NCI-H82 treated with DMSO at 0.1 percent for 48 hours (cell line): ENCODE results near the gene EHD4.

Experiments
- DNase-seq: peaks from one replicate; lab custom pipeline; 2025; ENCODE audit not compliant: unreplicated experiment; lab: John Stamatoyannopoulos, UW

Gene EHD4

DNA sequence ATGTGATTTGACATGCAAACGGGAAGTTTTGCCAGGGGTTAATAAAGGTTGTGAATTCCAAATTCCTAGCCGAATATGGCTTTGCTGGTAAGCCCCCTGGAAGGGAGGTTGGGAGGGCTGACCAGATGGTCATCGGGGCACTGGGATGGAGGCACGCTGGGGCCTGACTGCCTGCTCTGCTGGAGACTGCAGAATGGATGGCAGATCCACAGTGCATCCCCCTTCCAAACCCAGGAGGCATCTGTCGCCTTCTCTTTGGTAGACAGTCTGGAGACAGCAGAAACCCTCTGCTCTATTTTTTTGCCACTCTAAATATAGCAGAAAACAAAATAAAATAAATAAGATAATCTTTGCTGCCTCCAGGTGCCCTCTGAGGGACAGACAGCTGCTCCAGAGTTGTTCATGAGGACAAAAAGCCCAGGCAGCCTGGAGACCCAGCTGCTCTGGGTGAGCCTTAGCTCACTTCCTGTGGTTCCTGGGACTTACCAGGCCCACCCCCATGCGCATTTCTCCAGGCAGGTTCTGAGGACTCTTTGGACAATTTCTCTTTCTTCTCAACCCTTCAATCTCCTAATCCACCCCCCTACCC is 72.4 kb downstream of the EHD4 start:
- no peak for DNase-seq

- no peak for DNase-seq
These were observed 75.0 kb downstream of the EHD4 start for GRCh38 chr15:41897363-41897799.

- no peak for DNase-seq
These were observed 75.8 kb downstream of the EHD4 start for GRCh38 chr15:41896566-41896965.

GRCh38 chr15:41895957-41896356 is 76.4 kb downstream of the EHD4 start:
- DNase-seq = no peak

- DNase-seq = no peak
These were observed 76.9 kb downstream of the EHD4 start for GRCh38 chr15:41895491-41895890.

DNA sequence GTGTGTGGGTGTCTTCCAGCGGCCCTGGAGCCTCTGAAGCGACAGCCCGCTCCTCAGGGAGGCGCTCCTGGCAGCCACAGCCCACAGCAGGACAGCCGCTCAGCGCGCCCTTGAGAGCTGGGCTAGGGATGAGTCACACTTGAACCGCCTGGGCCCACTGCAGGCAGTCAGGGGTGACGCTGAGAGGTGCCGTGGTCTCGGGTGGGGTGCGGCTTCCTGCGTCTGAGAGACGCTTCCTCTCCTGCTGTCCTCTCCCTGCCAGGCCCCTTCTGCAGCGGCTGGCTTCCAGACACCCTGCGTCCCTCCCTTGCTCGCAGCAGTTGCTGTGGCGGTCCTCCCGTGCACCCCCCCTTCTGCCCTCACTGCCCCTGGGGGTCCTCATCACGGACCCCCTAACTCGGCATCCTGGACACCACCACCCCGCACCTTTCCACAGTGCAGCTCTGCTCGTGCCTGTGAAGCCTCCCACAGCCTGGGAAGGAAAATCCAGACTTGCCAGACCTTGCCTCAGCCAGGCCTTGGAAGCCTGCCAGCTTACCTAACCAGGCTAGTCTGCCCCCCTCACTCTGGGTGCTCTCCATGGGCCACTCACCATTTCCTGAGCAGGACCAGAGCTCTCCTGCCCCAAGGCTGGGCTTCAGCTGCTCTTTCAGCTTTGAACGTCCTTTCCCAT is 77.4 kb downstream of the EHD4 start:
- DNase-seq = no peak

DNA sequence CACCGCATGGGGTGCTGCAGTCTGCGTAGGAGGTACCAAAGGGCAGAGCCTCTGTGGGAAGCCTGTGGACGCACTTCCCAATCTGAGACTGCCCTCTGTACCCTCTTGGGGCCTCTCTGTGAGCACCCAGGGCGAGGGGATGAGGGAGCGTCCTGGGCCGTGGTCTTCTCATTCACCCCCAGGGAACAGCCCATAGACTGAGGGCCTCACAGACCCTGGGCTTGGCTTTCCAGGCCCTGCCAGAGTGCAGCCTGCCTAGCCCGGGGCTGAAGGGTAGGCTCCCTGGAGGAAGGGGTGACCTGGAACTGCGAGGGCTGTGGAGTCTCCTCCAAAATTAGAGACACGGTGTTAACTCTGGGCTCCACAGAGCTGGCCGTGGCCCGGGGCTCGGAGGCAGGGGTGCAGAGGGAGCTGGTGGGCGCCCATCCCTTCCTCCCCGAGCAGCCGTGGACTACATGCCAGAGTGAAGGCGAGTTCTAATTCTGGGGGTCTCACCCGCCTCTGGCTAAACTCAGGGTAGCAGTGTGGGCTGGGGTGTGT is 78.0 kb downstream of the EHD4 start:
- no peak for DNase-seq

DNA sequence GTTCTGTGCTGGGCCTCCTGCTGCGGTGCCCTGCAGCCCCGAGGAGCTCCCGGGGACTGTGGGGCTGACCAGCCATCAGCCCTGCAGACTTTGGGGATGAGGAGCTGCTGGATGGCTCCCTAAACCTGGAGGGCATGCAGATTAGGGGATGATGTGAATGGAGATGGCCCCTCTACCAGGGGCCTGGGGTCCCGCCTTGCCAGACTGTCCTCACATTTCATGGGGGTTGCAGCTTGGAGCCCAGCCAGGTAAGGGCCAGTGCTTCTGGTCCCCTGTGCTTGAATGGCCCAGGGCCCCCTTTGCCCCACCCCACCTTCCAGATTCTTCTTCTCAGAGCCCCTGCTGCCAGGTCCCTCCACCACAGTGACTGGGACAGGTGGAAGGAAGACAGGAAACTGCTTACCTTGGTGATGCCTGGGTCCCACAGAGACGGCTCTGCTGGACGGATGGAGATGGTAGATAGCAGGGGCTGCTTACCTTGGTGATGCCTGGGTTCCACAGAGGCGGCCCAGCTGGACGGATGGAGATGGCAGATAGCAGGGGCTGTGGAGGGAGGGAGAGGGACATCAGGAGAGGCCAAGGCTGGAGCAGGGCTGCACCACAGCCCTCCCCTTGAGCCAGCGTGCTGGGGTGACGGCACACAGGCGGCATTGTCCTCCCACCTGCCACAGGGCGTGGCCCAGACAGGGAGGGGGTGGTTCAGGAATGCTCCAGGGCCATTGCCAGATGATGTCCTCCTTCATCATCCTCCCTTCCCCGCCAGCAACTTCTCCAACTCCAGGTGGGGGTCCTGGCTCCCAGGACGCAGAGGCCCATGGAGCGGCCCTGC is 78.7 kb downstream of the EHD4 start, which contains the start of gene SPTBN5:
Gene SPTBN5, minus strand, starts transcription at position 632 of the 829 bp plus-strand sequence. Its CDS starts 556 bp downstream, at position 76.
- no peak for DNase-seq

GRCh38 chr15:41892621-41893421 is 79.5 kb downstream of the EHD4 start:
- no peak for DNase-seq

- DNase-seq = no peak
These were observed 80.4 kb downstream of the EHD4 start for GRCh38 chr15:41891946-41892345.

GRCh38 chr15:41891226-41891625 is 81.1 kb downstream of the EHD4 start:
- DNase-seq = no peak

DNA sequence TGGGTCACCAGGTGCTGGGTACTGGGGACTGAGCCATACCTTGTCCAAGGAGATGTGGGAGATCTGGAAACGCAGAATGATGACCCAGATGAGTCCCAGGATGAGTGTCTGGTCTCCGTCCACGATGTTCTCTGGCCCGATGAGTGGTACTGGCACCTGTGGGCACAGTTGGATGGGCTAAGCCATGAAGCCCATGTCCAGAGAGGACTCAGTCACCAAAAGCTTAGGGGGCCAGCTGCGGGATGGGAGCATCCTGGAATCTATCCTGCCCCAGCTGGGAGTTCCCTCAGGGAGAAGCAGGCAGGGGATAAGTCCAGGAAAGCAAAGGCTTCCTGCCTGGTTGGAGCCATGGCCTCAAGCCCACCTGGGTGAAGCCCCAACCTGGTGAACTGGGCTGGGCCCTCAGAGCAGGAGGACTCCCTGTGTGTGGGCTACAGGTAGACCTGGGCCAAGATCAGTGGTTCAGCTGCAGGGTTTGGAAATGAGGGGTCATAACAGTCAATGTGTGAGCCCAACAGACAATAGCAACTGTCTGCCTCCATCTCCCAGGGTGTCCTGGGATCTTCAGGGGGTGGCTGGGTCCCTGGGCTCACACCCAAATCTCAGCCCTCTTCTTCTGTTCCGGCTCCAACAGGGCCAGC is 82.2 kb downstream of the EHD4 start:
- no peak for DNase-seq

DNA sequence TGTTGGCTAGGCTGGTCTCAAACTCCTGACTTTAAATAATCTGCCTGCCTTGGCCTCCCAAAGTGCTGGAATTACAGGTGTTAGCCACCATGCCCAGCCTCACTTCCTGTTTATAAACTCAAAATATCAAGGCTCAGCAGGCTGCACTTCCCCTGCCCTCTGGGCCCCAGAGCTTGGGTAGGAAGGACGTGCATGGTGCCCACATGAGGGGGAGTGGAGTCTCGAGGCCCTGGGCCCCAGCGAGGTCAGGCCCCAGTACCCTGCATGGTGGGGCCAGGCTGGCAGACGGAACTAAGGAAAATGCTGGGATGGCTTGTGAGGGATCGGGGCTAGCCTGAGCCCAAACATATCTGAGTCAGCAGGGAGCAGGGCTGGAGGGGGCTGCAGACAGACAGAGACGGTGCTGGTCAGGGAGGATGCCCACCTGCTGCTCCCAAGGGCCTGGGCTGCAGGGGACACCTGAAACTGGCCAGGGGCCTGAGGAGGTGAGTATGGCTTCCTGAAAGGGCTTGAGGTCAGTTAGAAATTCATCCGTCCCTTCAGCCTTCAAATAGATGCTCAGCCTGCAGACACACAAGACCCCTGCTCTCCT is 83.6 kb downstream of the EHD4 start:
- DNase-seq = no peak

DNA sequence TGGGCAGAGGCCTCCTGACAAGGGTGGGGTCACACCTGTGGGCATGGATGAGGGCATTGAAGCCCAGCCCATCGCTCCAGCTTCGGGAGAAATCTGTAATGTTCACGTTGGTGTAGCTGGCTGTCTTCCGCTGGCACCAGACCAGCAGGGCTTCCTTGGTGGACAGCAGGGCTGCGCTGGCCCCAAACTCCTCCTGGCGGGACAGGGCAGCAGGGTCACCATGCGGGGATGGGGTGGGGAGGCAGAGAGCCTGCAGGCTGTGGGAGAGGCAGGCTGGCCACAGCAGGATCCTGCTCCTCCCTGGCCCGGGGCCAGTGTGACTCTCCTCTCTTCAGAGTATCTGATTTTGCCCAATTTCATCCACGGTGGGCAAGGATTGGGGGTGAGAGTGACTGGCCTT is 84.5 kb downstream of the EHD4 start:
- DNase-seq = no peak

DNA sequence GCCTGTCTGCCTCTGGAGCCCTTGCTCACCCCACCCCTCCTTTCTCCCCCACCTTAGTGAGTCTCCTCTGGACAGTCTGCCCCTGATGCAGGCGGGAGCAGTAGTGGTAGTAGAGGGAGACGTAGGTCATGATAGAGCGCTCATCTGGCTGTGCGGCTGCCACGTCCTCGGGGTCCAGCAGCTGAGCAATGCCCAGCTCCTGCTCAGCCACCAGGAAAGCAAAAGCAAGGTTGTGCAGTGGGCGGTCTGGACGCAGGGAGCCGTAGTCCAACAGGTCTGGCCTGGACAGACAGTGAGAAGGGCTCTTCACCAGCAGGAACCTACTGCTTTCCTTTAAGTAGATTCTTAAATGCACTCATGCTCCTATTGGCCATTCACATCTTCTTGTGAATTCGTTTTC is 85.2 kb downstream of the EHD4 start:
- DNase-seq = no peak

DNA sequence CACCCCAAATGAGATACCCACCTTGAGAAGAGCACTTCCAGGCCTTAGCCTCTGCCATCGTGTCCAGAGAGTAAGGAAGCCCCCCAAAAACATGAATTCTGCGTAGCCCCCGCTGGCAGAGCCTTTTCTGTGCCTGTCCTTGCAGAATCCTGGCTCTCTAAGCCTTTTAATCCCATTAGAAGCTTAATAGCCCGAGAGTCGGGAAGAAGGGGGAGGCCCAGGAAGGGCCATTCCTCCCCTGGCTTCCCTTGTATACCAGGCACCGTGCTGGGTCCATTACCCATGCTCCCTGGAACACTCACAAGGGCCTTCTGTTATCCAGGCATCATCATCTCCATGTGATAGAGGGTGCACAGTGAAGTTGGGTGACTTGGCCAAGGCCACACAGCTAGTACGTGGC is 85.6 kb downstream of the EHD4 start:
- DNase-seq = peak; percentile 79

DNA sequence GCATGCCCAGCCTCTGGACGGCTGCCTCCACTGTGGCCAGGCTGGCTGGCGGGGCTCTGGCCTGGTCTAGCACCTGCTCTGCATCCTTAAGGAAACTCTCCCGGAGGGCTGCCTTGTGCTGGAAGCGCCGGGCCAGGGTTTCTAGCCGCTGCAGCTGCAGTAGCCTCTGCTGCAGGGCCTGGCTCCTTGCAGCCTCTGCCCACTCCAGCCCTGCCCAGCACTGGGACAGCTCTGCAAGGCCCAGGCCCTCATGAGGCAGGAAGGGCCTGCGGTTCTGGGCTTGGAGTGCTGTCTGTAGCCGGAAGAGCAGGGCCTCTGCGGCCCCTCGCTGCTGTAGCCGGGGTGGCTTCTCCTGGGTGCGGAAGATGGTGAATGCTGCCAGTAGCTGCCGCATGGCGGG is 86.5 kb downstream of the EHD4 start:
- DNase-seq = no peak

DNA sequence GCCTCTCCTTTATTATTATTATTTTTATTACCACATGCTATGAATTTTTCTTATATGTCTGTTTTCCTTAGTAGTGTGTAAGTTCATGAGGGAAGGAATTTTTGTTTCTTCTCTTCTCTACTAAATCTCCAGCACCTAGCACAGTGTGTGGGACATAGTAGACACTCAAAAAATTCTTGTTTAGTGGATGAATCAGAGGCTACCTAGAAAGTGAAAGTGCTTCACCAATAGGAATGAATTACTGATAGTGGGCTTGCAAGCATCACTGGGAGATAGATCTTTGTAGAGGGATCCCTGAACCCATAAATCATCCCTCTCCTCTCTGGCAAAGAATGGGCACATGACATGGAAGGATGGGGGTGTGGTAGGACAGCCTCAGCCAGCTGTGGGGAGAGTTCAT is 87.0 kb downstream of the EHD4 start:
- no peak for DNase-seq

GRCh38 chr15:41884458-41884857 is 87.9 kb downstream of the EHD4 start:
- DNase-seq = no peak

DNA sequence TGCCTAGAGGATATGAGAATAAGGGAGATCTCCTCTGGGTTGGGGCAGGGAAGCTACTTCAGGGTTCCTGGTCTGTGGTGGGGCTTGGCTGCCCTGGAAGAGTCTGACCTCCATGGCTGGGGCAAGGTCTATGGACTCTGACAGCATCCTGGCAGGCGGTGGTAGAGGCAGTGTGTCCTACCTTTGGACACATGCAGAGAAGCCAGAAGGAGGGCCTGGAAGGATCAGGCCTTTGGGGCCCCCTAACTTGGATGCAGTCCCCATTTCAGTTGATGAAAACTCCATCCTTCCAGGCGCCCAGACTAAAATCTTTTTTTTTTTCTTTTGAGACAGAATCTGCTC is 88.9 kb downstream of the EHD4 start:
- DNase-seq = no peak
